Esophagus squamous epithelium (tissue), 4 donors: ENCODE data around the gene ASXL1.

Source experiments
- POLR2A ChIP-seq, 4 donors: fragments of 450-650 bp; IDR thresholded peaks; one replicate each; pipeline ENCODE4 v1.6.1; 2017; ENCODE audit warnings: antibody characterized with exemption in 4 of 4, mild to moderate bottlenecking in 4 of 4, moderate library complexity in 3 of 4
- TF ChIP-seq, protein P1 (sequence below), 6 experiments: fragments of 450-650 bp in 4 of 6; fragments of 200-600 bp in 2 of 6; sonication (generic) in 2 of 6; IDR thresholded peaks; one replicate each; pipeline ENCODE4 v1.5.1; 2016 to 2019; ENCODE audit warnings: antibody characterized with exemption in 6 of 6, mild to moderate bottlenecking in 4 of 6, moderate library complexity in 4 of 6

DNA sequence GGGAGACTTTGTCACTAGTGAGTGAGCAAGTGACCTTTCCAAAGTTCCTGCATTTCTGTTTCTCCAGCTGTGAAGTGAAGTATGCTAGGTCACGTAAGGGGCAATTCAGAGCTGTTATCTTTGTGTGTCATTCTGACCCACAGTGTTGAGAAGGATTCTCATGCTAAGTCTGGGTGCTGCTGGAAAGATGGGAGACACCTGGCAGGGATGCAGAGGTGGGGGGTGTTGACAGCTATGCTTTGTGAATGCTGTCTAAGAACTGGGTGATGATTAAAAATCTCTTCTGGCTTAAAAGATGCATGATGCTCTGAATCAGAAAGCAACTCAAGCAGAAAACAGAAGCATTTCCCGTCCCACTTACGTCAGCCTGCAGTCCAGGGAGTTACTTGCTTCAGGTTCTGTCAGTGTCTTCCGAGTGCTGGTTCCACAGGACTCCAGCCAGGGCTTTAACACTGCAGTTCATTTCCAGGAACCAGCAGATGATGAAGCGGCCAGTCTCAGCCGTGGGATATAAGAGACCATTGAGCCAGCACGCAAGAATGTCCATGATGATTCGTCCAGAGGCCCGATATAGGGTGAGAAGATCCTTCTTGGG is 30.9 kb upstream of the ASXL1 start:
- TF ChIP-seq POLR2A (IDR thresholded peaks at IDR 0.05) = no peak
- TF ChIP-seq, protein P1, sequence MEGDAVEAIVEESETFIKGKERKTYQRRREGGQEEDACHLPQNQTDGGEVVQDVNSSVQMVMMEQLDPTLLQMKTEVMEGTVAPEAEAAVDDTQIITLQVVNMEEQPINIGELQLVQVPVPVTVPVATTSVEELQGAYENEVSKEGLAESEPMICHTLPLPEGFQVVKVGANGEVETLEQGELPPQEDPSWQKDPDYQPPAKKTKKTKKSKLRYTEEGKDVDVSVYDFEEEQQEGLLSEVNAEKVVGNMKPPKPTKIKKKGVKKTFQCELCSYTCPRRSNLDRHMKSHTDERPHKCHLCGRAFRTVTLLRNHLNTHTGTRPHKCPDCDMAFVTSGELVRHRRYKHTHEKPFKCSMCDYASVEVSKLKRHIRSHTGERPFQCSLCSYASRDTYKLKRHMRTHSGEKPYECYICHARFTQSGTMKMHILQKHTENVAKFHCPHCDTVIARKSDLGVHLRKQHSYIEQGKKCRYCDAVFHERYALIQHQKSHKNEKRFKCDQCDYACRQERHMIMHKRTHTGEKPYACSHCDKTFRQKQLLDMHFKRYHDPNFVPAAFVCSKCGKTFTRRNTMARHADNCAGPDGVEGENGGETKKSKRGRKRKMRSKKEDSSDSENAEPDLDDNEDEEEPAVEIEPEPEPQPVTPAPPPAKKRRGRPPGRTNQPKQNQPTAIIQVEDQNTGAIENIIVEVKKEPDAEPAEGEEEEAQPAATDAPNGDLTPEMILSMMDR (IDR thresholded peaks at IDR 0.05) = no peak
